Psoas muscle (tissue), 8 donors: ENCODE data around the gene PPP5C. TPM values are rescaled to one million over a fixed set of nuclear protein-coding genes. Genes with fewer than 3 reads are reported as not detected.

ENCODE experiments used
- ATAC-seq, 4 donors: fragments of 200-7000 bp; cut with Tn5 transposase; one replicate each; pipeline ENCODE4 v1.9.1; 2020; ENCODE audit warnings: moderate library complexity in 3 of 4, mild to moderate bottlenecking in 2 of 4
- DNase-seq, 2 donors: peaks; one replicate each; pipeline ENCODE4 v3.0.0-alpha.2; 2020
- H3K27ac ChIP-seq: fragments of 200-600 bp; one replicate; pipeline ENCODE4 v1.8.0; 2022
- H3K27me3 ChIP-seq, 3 donors: fragments of 200-600 bp in 1 of 3; one replicate each; pipeline versions ENCODE4 v1.6.1 to v1.8.0; 2013 to 2022; ENCODE audit warnings: low read length in 2 of 3, mild to moderate bottlenecking in 2 of 3, moderate library complexity in 1 of 3; ENCODE audit not compliant: insufficient read depth in 3 of 3
- H3K36me3 ChIP-seq, 2 donors: fragments of 200-600 bp in 1 of 2; one replicate each; pipeline versions ENCODE4 v1.6.1 to v1.8.0; 2013 to 2022; ENCODE audit warnings: low read depth in 1 of 2, mild to moderate bottlenecking in 1 of 2, moderate library complexity in 1 of 2; ENCODE audit not compliant: insufficient read depth in 1 of 2
- H3K4me1 ChIP-seq: fragments of 200-600 bp; one replicate; pipeline ENCODE4 v1.8.0; 2022
- H3K4me3 ChIP-seq: fragments of 200-600 bp; one replicate; pipeline ENCODE4 v1.8.0; 2022; ENCODE audit warnings: mild to moderate bottlenecking
- H3K9me3 ChIP-seq: fragments of 200-600 bp; one replicate; pipeline ENCODE4 v1.8.0; 2022
- CTCF ChIP-seq: fragments of 200-600 bp; IDR thresholded peaks from one replicate; pipeline ENCODE4 v1.8.0; 2022; ENCODE audit warnings: antibody characterized with exemption
- WGBS, 3 donors: extraction: QIAGEN DNeasy Blood & Tissue Kit; methylation state at CpG; one replicate each; pipeline versions ENCODE4 v1.1.6 to v1.1.7; 2013; 5-methylcytosine and 5-hydroxymethylcytosine counted together
- intact Hi-C, 2 donors: fragments of 100-400 bp; cut with DNase I; formaldehyde crosslinking; loops; one replicate each; pipeline versions ENCODE4 v1.11.0 to v1.14.2; 2022
- polyA plus RNA-seq, 3 donors: library from polyadenylated mRNA; stranded (reverse); fragments of 200-250 nt; gene quantifications; one replicate each; pipeline ENCODE4 v1.2.3, GENCODE V29; 2013
- total RNA-seq, 4 donors: library from RNA; stranded (reverse); fragmentation: NEBNext Ultra II Directional in 2 of 4; extraction: Animal tissue kit (Norgen Biotek cat#: 25700) in 2 of 4; gene quantifications; one replicate each; pipeline versions ENCODE4 v1.2.1 to v1.2.4, GENCODE V29; 2021 to 2023
- donor health status: healthy with polysubstance abuse.
- donor health status: DM: no; HTN: no; CAD: no; lungs with moderate emphysema.
- donor health status: Bipolar disorder and iron deficiency.
- donor health status: healthy.
- donor health status: DM: yes; HTN: yes; CAD: no.
- donor health status: DM: no; HTN: no; CAD: no.
- donor health status: DM: no; HTN: no; CAD: no.
- donor health status: DM: yes; HTN: yes; CAD: no.

The PPP5C gene
- total and polyA plus RNA-seq, 7 donors: 39.7 to 73.6 (median 51.9) TPM

- DNase-seq (no peak), ATAC-seq (no peak)
- TF ChIP-seq CTCF: no peak
- peaks cover 3 to 14% of the 10 kb centered on the region in 2 donors for H3K36me3 ChIP-seq
- H3K4me3 ChIP-seq: no peak overlapping the region
- no peaks in the 10 kb centered on the region for H3K4me1 ChIP-seq
- H3K27me3 ChIP-seq: no peaks in the 10 kb centered on the region
- 95 to 97% (median 97%) methylated on average over 4 of the region's 4 CpGs for WGBS, 3 donors
- no peak overlapping the region for H3K27ac ChIP-seq
- peaks cover 7% of the 10 kb centered on the region for H3K9me3 ChIP-seq
- intact Hi-C loops: no loop called here
Observed at GRCh38 chr19:46326608-46327007, 20.3 kb upstream of the PPP5C start.

GRCh38 chr19:46328079-46328478 lies 18.8 kb upstream of the PPP5C start:
- no peak for TF ChIP-seq CTCF
- intact Hi-C loops: no loop called here
- Histone ChIP-seq H3K36me3 (peaks cover 3 to 14% of the 10 kb centered on the region in 2 donors), H3K4me1 (no peaks in the 10 kb centered on the region), H3K9me3 (peaks cover 7% of the 10 kb centered on the region), H3K27ac (no peak overlapping the region), H3K27me3 (no peaks in the 10 kb centered on the region), H3K4me3 (no peak overlapping the region)
- no peak for ATAC-seq
- no peak for DNase-seq
- WGBS, 3 donors: 92 to 98% (median 96%) methylated on average over 2 of the region's 2 CpGs

- Histone ChIP-seq H3K4me3 (no peak overlapping the region), H3K27me3 (no peaks in the 10 kb centered on the region), H3K36me3 (peaks cover 0 to under 1% of the 10 kb centered on the region in 2 donors), H3K9me3 (peaks cover 7% of the 10 kb centered on the region), H3K27ac (no peak overlapping the region), H3K4me1 (no peaks in the 10 kb centered on the region)
- no peak for ATAC-seq
- no peak for TF ChIP-seq CTCF
- DNase-seq: no peak
- WGBS, 3 donors: 93 to 98% (median 94%) methylated on average over 2 of the region's 2 CpGs
- intact Hi-C loops: no loop called here
Observed at GRCh38 chr19:46330319-46330918, 16.5 kb upstream of the PPP5C start.

- no peaks in the 10 kb centered on the region for H3K4me1 ChIP-seq
- no peak for TF ChIP-seq CTCF
- H3K9me3 ChIP-seq: no peaks in the 10 kb centered on the region
- intact Hi-C loops: no loop called here
- no peak overlapping the region for H3K4me3 ChIP-seq
- no peak for ATAC-seq
- 90 to 100% (median 97%) methylated on average over 1 of the region's 1 CpG for WGBS, 3 donors
- H3K27ac ChIP-seq: no peak overlapping the region
- no peaks in the 10 kb centered on the region for H3K27me3 ChIP-seq
- no peak for DNase-seq
- no peaks in the 10 kb centered on the region for H3K36me3 ChIP-seq
Observed at GRCh38 chr19:46337487-46337886, 9.4 kb upstream of the PPP5C start.

- TF ChIP-seq CTCF: no peak
- no peak for ATAC-seq
- Histone ChIP-seq H3K27me3 (no peaks in the 10 kb centered on the region), H3K4me1 (no peaks in the 10 kb centered on the region), H3K4me3 (no peak overlapping the region), H3K9me3 (no peaks in the 10 kb centered on the region), H3K36me3 (no peaks in the 10 kb centered on the region), H3K27ac (no peak overlapping the region)
- 64 to 82% (median 74%) methylated on average over 9 to 10 of the region's 10 CpGs for WGBS, 3 donors
- intact Hi-C loops: no loop called here
- no peak for DNase-seq
Observed at GRCh38 chr19:46339446-46339845, 7.4 kb upstream of the PPP5C start.
